Neural cell (in vitro differentiated cells): ENCODE measurements around the gene PACSIN2. TPM values are rescaled to one million over a fixed set of nuclear protein-coding genes. Genes with fewer than 3 reads are reported as not detected.

Experiments used
- H2AFZ ChIP-seq: fragments of 200-600, 300-800 bp; sonication (generic), shearing (Covaris generic); 2 replicates; pipeline ENCODE4 v1.6.0; 2014; ENCODE audit warnings: low read depth, mild to moderate bottlenecking, antibody characterized with exemption, low read length, moderate library complexity
- H3F3A ChIP-seq: fragments of 200-600 bp; shearing (Covaris generic); 2 replicates; pipeline ENCODE4 v1.6.1; 2016; ENCODE audit warnings: mild to moderate bottlenecking, moderate library complexity, mixed read lengths, antibody characterized with exemption, low read length; ENCODE audit not compliant: insufficient read depth, poor library complexity, severe bottlenecking
- H3K27ac ChIP-seq: fragments of 200-600, 300-800 bp; sonication (generic), shearing (Covaris generic); 2 replicates; pipeline ENCODE4 v1.5.1; 2014; ENCODE audit warnings: mild to moderate bottlenecking, low read length, moderate library complexity
- H3K27me3 ChIP-seq: fragments of 300-800, 200-600 bp; sonication (generic), shearing (Covaris generic); 2 replicates; pipeline ENCODE4 v1.6.0; 2014; ENCODE audit warnings: mild to moderate bottlenecking, low read depth, low read length, moderate library complexity; ENCODE audit not compliant: insufficient read depth
- H3K36me3 ChIP-seq: fragments of 300-800, 200-600 bp; sonication (generic), shearing (Covaris generic); 2 replicates; pipeline ENCODE4 v1.5.1; 2014; ENCODE audit warnings: mild to moderate bottlenecking, antibody characterized with exemption, low read length, moderate library complexity; ENCODE audit not compliant: insufficient read depth
- H3K4me2 ChIP-seq: fragments of 300-800, 200-600 bp; sonication (generic), shearing (Covaris generic); 2 replicates; pipeline ENCODE4 v1.6.0; 2014; ENCODE audit warnings: mild to moderate bottlenecking, low read length
- H3K4me3 ChIP-seq: fragments of 300-800, 200-600 bp; sonication (generic), shearing (Covaris generic); 2 replicates; pipeline ENCODE4 v1.5.1; 2014; ENCODE audit warnings: mild to moderate bottlenecking, low read length, moderate library complexity
- H3K79me2 ChIP-seq: fragments of 200-600 bp; shearing (Covaris generic); replicated peaks from 2 replicates; pipeline ENCODE4 v1.6.0; 2014; ENCODE audit warnings: mild to moderate bottlenecking, low read length, moderate library complexity; ENCODE audit not compliant: insufficient read depth
- H3K9ac ChIP-seq: fragments of 300-800, 200-600 bp; sonication (generic), shearing (Covaris generic); 2 replicates; pipeline ENCODE4 v1.6.1; 2016; ENCODE audit warnings: mild to moderate bottlenecking, low read length, mixed read lengths
- H3K9me2 ChIP-seq: fragments of 200-600 bp; shearing (Covaris generic); 2 replicates; pipeline ENCODE4 v1.6.1; 2016; ENCODE audit warnings: mild to moderate bottlenecking, low read length, mixed read lengths; ENCODE audit not compliant: insufficient read depth
- H3K9me3 ChIP-seq: fragments of 200-600, 300-800 bp; sonication (generic), shearing (Covaris generic); 2 replicates; pipeline ENCODE4 v1.6.1; 2016; ENCODE audit warnings: mild to moderate bottlenecking, mixed run types, low read length, moderate library complexity, mixed read lengths
- H4K20me1 ChIP-seq: fragments of 200-600 bp; shearing (Covaris generic); 2 replicates; pipeline ENCODE4 v1.6.1; 2016; ENCODE audit warnings: mild to moderate bottlenecking, mixed run types; ENCODE audit not compliant: insufficient read depth
- CTCF ChIP-seq: fragments of 450-650 bp; IDR thresholded peaks from 2 replicates; pipeline ENCODE4 v1.5.1; 2014; ENCODE audit warnings: antibody characterized with exemption, mild to moderate bottlenecking, moderate library complexity; ENCODE audit not compliant: poor library complexity, severe bottlenecking
- EP300 ChIP-seq: fragments of 450-650 bp; conservative IDR thresholded peaks from 2 replicates; pipeline ENCODE4 v1.6.1; 2014; ENCODE audit warnings: antibody characterized with exemption, mild to moderate bottlenecking, moderate library complexity; ENCODE audit not compliant: poor library complexity, severe bottlenecking
- EZH2 ChIP-seq: fragments of 200-600, 300-800 bp; shearing (Covaris generic), sonication (generic); IDR thresholded peaks from 2 replicates; pipeline ENCODE4 v1.6.1; 2014; ENCODE audit warnings: antibody characterized with exemption, low read length, borderline replicate concordance, mild to moderate bottlenecking; ENCODE audit not compliant: insufficient read depth, poor library complexity, severe bottlenecking
- MXI1 ChIP-seq: fragments of 450-650 bp; conservative IDR thresholded peaks from 2 replicates; pipeline ENCODE4 v1.6.1; 2014; ENCODE audit warnings: antibody characterized with exemption, mild to moderate bottlenecking; ENCODE audit not compliant: poor library complexity, severe bottlenecking
- POLR2AphosphoS5 ChIP-seq: IDR thresholded peaks from 2 replicates; pipeline ENCODE4 v1.6.1; 2012
- RAD21 ChIP-seq: fragments of 450-650 bp; conservative IDR thresholded peaks from 2 replicates; pipeline ENCODE4 v1.6.1; 2014; ENCODE audit warnings: antibody characterized with exemption, mild to moderate bottlenecking, moderate library complexity
- REST ChIP-seq: IDR thresholded peaks from 2 replicates; pipeline ENCODE4 v1.6.1; 2012; ENCODE audit warnings: borderline replicate concordance
- SMC3 ChIP-seq: fragments of 450-650 bp; conservative IDR thresholded peaks from 2 replicates; pipeline ENCODE4 v1.6.1; 2014; ENCODE audit warnings: antibody characterized with exemption, mild to moderate bottlenecking, moderate library complexity; ENCODE audit not compliant: poor library complexity
- TAF1 ChIP-seq: IDR thresholded peaks from 2 replicates; pipeline ENCODE4 v1.6.1; 2012; ENCODE audit warnings: low read depth
- polyA plus RNA-seq: library from polyadenylated mRNA; depleted of rRNA; stranded (reverse); fragments of >200 nt; gene quantifications from 2 replicates; pipeline ENCODE4 v1.2.3, GENCODE V29; 2014

PACSIN2 gene
- polyA plus RNA-seq, 1 donor from 2014 or later: 47.2 TPM

GRCh38 chr22:42929838-42930155 is 85.2 kb downstream of the PACSIN2 start:
- H4K20me1 ChIP-seq: no peaks in the 10 kb centered on the region
- H3K27ac ChIP-seq: no peak overlapping the region
- no peaks in the 10 kb centered on the region for H3K9me3 ChIP-seq
- H3K9ac ChIP-seq: no peak overlapping the region
- no peaks in the 10 kb centered on the region for H3K27me3 ChIP-seq
- no peaks in the 10 kb centered on the region for H3K79me2 ChIP-seq
- no peaks in the 10 kb centered on the region for H3F3A ChIP-seq
- H3K4me3 ChIP-seq: no peak overlapping the region
- TF ChIP-seq RAD21: no peak
- TF ChIP-seq SMC3: no peak
- TF ChIP-seq TAF1: no peak
- TF ChIP-seq MXI1: no peak
- no peak for TF ChIP-seq POLR2AphosphoS5
- no peak for TF ChIP-seq CTCF
- no peak for TF ChIP-seq EP300
- TF ChIP-seq REST: no peak
- TF ChIP-seq EZH2: no peak
- no peak overlapping the region for H3K4me2 ChIP-seq
- no peaks in the 10 kb centered on the region for H3K36me3 ChIP-seq
- no peaks in the 10 kb centered on the region for H3K9me2 ChIP-seq
- no peak overlapping the region for H2AFZ ChIP-seq

- H3K79me2 ChIP-seq: no peaks in the 10 kb centered on the region
- no peaks in the 10 kb centered on the region for H4K20me1 ChIP-seq
- no peaks in the 10 kb centered on the region for H3K36me3 ChIP-seq
- H3K4me2 ChIP-seq: no peak overlapping the region
- H3K27me3 ChIP-seq: no peaks in the 10 kb centered on the region
- no peak overlapping the region for H3K4me3 ChIP-seq
- no peaks in the 10 kb centered on the region for H3K9me2 ChIP-seq
- no peaks in the 10 kb centered on the region for H3F3A ChIP-seq
- no peak overlapping the region for H2AFZ ChIP-seq
- H3K9ac ChIP-seq: no peak overlapping the region
- H3K27ac ChIP-seq: no peak overlapping the region
- H3K9me3 ChIP-seq: no peaks in the 10 kb centered on the region
- TF ChIP-seq CTCF (no peak), POLR2AphosphoS5 (no peak), SMC3 (no peak), REST (no peak), MXI1 (no peak), TAF1 (no peak), RAD21 (no peak), EP300 (no peak), EZH2 (no peak)
These were observed 85.7 kb downstream of the PACSIN2 start for GRCh38 chr22:42928969-42929837.
